SK-N-SH (cell line): ENCODE measurements around the gene YPEL1. TPM values are rescaled to one million over a fixed set of nuclear protein-coding genes. Genes with fewer than 3 reads are reported as not detected.

ENCODE experiments used
- CTCF ChIA-PET: fragments of 300-600, 350-600 bp; formaldehyde crosslinking; extraction: SDS; loops from one replicate; lab custom pipeline; 2021; lab: Yijun Ruan, JAX
- POLR2A ChIA-PET: fragments of 350-600 bp; sonication (Branson Sonifier 250); formaldehyde crosslinking; extraction: SDS; loops from one replicate; lab custom pipeline; 2020; ENCODE audit warnings: antibody characterized with exemption, inconsistent platforms; lab: Yijun Ruan, JAX
- DNase-seq: peaks from one replicate; pipeline ENCODE4 v3.0.0; 2012
- H2AFZ ChIP-seq: fragments of 200-600 bp; sonication (generic); 2 replicates; pipeline ENCODE4 v1.8.1; 2016; ENCODE audit warnings: antibody characterized with exemption, mild to moderate bottlenecking, low read depth
- H3F3A ChIP-seq: fragments of 200-600 bp; sonication (generic); replicated peaks from 2 replicates; pipeline ENCODE3; 2016; ENCODE audit warnings: antibody characterized with exemption, mild to moderate bottlenecking; ENCODE audit not compliant: insufficient read depth
- H3K27ac ChIP-seq, 2 experiments: fragments of 200-500 bp in 1 of 2; fragments of 200-600 bp in 1 of 2; sonication (Bioruptor generic) in 1 of 2; sonication (generic), shearing (Covaris generic) in 1 of 2; 2 replicates each; pipeline versions ENCODE4 v1.5.1 to v1.6.1; 2014 to 2016; ENCODE audit warnings: low read depth in 2 of 2, inconsistent platforms in 1 of 2, low read length in 1 of 2, mild to moderate bottlenecking in 1 of 2, mixed read lengths in 1 of 2
- H3K27me3 ChIP-seq: fragments of 200-600 bp; sonication (generic), shearing (Covaris generic); 2 replicates; pipeline ENCODE4 v1.6.1; 2016; ENCODE audit warnings: mixed run types; ENCODE audit not compliant: insufficient read depth
- H3K36me3 ChIP-seq, 2 experiments: fragments of 200-500 bp in 1 of 2; fragments of 200-600 bp in 1 of 2; sonication (Bioruptor generic) in 1 of 2; sonication (generic) in 1 of 2; replicated peaks in 1 of 2; 2 replicates each; pipeline versions ENCODE3 to v1.5.1; 2014 to 2016; ENCODE audit warnings: low read length in 1 of 2, mild to moderate bottlenecking in 1 of 2; ENCODE audit not compliant: insufficient read depth in 2 of 2, control insufficient read depth in 1 of 2
- H3K4me1 ChIP-seq, 2 experiments: fragments of 200-500 bp in 1 of 2; fragments of 200-600 bp in 1 of 2; sonication (Bioruptor generic) in 1 of 2; sonication (generic), shearing (Covaris generic) in 1 of 2; 2 replicates each; pipeline versions ENCODE4 v1.5.1 to v1.6.1; 2014 to 2016; ENCODE audit warnings: low read depth in 1 of 2, low read length in 1 of 2, mixed run types in 1 of 2; ENCODE audit not compliant: insufficient read depth in 2 of 2, control insufficient read depth in 1 of 2
- H3K4me2 ChIP-seq: fragments of 200-600 bp; sonication (generic), shearing (Covaris generic); 2 replicates; pipeline ENCODE4 v1.6.1; 2017; ENCODE audit warnings: mixed run types
- H3K4me3 ChIP-seq, 2 experiments: fragments of 200-500 bp in 1 of 2; fragments of 200-600 bp in 1 of 2; sonication (Bioruptor generic) in 1 of 2; sonication (generic), shearing (Covaris generic) in 1 of 2; 2 replicates each; pipeline versions ENCODE4 v1.5.1 to v1.8.1; 2014 to 2016; ENCODE audit warnings: low read depth in 2 of 2, inconsistent platforms in 1 of 2, low read length in 1 of 2, mild to moderate bottlenecking in 1 of 2, mixed read lengths in 1 of 2, moderate library complexity in 1 of 2
- H3K79me2 ChIP-seq: fragments of 200-600 bp; sonication (generic); 2 replicates; pipeline ENCODE4 v1.8.1; 2017; ENCODE audit warnings: mild to moderate bottlenecking; ENCODE audit not compliant: insufficient read depth
- H3K9ac ChIP-seq: fragments of 200-600 bp; sonication (generic); 2 replicates; pipeline ENCODE4 v1.6.1; 2017; ENCODE audit warnings: mixed run types
- H3K9me2 ChIP-seq: fragments of 200-600 bp; sonication (generic); 2 replicates; pipeline ENCODE4 v1.6.1; 2017; ENCODE audit warnings: mixed run types
- H3K9me3 ChIP-seq: fragments of 200-600 bp; sonication (generic); 2 replicates; pipeline ENCODE4 v1.6.1; 2017; ENCODE audit warnings: mixed run types, mild to moderate bottlenecking, moderate library complexity
- H4K20me1 ChIP-seq: fragments of 200-600 bp; sonication (generic); 2 replicates; pipeline ENCODE4 v1.6.1; 2017; ENCODE audit warnings: mild to moderate bottlenecking, mixed run types; ENCODE audit not compliant: insufficient read depth
- FOSL2 ChIP-seq: IDR thresholded peaks from 2 replicates; pipeline ENCODE4 v1.4.0; 2012; ENCODE audit warnings: low read depth, mild to moderate bottlenecking, moderate library complexity, borderline replicate concordance
- FOXJ3 ChIP-seq: sonication (generic); formaldehyde crosslinking; IDR thresholded peaks from 2 replicates; pipeline ENCODE4 v1.5.1; 2020; ENCODE audit warnings: mild to moderate bottlenecking, missing genetic modification reagents
- FOXM1 ChIP-seq: IDR thresholded peaks from 2 replicates; pipeline ENCODE4 v1.4.0; 2012; ENCODE audit warnings: low read depth, mild to moderate bottlenecking
- GATA2 ChIP-seq: sonication (generic); formaldehyde crosslinking; IDR thresholded peaks from 2 replicates; pipeline ENCODE4 v1.5.0; 2020; ENCODE audit warnings: mild to moderate bottlenecking, missing genetic modification reagents
- JUND ChIP-seq: IDR thresholded peaks from 2 replicates; pipeline ENCODE4 v1.4.0; 2012
- MXI1 ChIP-seq: IDR thresholded peaks from 2 replicates; pipeline ENCODE4 v1.6.1; 2012; ENCODE audit warnings: mild to moderate bottlenecking, low read depth, low read length, improper control_type of control experiment
- NFIC ChIP-seq: IDR thresholded peaks from 2 replicates; pipeline ENCODE4 v1.4.0; 2012; ENCODE audit warnings: borderline replicate concordance
- NRF1 ChIP-seq: IDR thresholded peaks from 2 replicates; pipeline ENCODE4 v1.6.1; 2012; ENCODE audit warnings: low read depth, mild to moderate bottlenecking, low read length
- POLR2AphosphoS5 ChIP-seq: IDR thresholded peaks from 2 replicates; pipeline ENCODE4 v1.6.1; 2012; ENCODE audit warnings: low read depth, low read length
- RAD21 ChIP-seq: IDR thresholded peaks from 2 replicates; pipeline ENCODE4 v1.6.1; 2012; ENCODE audit warnings: mild to moderate bottlenecking, low read length
- RFX5 ChIP-seq: IDR thresholded peaks from 2 replicates; pipeline ENCODE4 v1.6.1; 2012; ENCODE audit warnings: mild to moderate bottlenecking, improper control_type of control experiment, low read length
- RXRA ChIP-seq: IDR thresholded peaks from 2 replicates; pipeline ENCODE4 v1.4.0; 2012; ENCODE audit warnings: low read depth, mild to moderate bottlenecking, borderline replicate concordance
- SMC3 ChIP-seq: IDR thresholded peaks from 2 replicates; pipeline ENCODE4 v1.6.1; 2012; ENCODE audit warnings: low read depth, low read length, improper control_type of control experiment
- TAF1 ChIP-seq: IDR thresholded peaks from 2 replicates; pipeline ENCODE4 v1.6.1; 2012; ENCODE audit warnings: low read depth, mild to moderate bottlenecking, low read length, moderate library complexity, borderline replicate concordance
- YY1 ChIP-seq: IDR thresholded peaks from 2 replicates; pipeline ENCODE4 v1.4.0; 2012; ENCODE audit warnings: low read depth, mild to moderate bottlenecking
- WGBS: methylation state at CpG from one replicate; pipeline ENCODE4 v1.1.6; 2017; ENCODE audit warnings: low lambda C conversion rate; 5-methylcytosine and 5-hydroxymethylcytosine counted together
- polyA plus RNA-seq, 3 experiments: library from polyadenylated mRNA; depleted of rRNA; stranded (reverse); fragments of >200 nt; gene quantifications; 2 replicates each; pipeline ENCODE4 v1.2.3, GENCODE V29; 2012
- TF ChIP-seq, protein P1 (sequence below): IDR thresholded peaks from 2 replicates; pipeline ENCODE4 v1.4.0; 2012; ENCODE audit warnings: low read depth, borderline replicate concordance
- TF ChIP-seq, protein P2 (sequence below): IDR thresholded peaks from 2 replicates; pipeline ENCODE4; 2012
- TF ChIP-seq, protein P3 (sequence below): fragments of 200-600 bp; sonication (generic); IDR thresholded peaks from 2 replicates; pipeline ENCODE4 v1.6.1; 2017; ENCODE audit warnings: antibody characterized with exemption, mild to moderate bottlenecking, moderate library complexity
- TF ChIP-seq, protein P4 (sequence below): IDR thresholded peaks from 2 replicates; pipeline ENCODE4 v1.4.0; 2012; ENCODE audit warnings: low read depth, borderline replicate concordance
- TF ChIP-seq, protein P5 (sequence below): fragments of 150-350 bp; IDR thresholded peaks from 2 replicates; pipeline ENCODE4 v1.6.1; 2017; ENCODE audit warnings: antibody characterized with exemption, low read length, low read depth, borderline replicate concordance

Gene YPEL1
- polyA plus RNA-seq, 1 of the 3 experiments (the other 2 are of a cell fraction): 2.4 TPM

DNA sequence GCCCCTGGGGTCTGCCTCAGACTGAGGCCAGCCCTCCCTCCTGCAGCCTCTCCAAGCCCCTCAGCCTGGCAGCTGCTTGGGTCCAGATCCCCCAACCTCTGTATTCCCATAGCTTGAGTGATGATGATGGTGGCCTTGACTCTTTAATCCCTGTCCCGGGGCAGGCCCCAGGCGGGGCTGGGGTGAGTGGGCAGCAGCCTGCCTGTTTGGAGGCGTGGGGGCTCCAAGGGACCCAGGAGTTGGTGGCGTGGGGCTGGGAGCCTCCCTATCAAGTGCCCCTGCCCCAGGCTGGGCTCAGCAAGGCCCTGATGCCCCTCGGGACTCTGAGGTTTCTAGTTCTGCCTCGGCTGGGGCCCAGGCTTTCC lies 47.3 kb downstream of the YPEL1 start:
- Histone ChIP-seq H3K9me3 (no peaks in the 10 kb centered on the region), H3K9me2 (no peaks in the 10 kb centered on the region), H3K4me3 (no peak overlapping the region), H3K36me3 (peaks cover 3 to 46% of the 10 kb centered on the region in 2 experiments), H3K27ac (no peak overlapping the region), H3K9ac (no peak overlapping the region), H3K79me2 (no peaks in the 10 kb centered on the region), H2AFZ (no peak overlapping the region), H3F3A (no peaks in the 10 kb centered on the region), H4K20me1 (no peaks in the 10 kb centered on the region), H3K4me2 (no peak overlapping the region), H3K4me1 (no peaks in the 10 kb centered on the region), H3K27me3 (no peaks in the 10 kb centered on the region)
- WGBS: no CpG with 5 or more reads among the region's 6 CpGs
- DNase-seq: no peak
- ChIA-PET POLR2A (interaction anchor here (1.1 kb wide), 1 partner anchor 9 kb away, joined by 3 read pairs; no protein-coding TSS in a partner anchor), CTCF (no interaction called here)
- TF ChIP-seq, protein P1, sequence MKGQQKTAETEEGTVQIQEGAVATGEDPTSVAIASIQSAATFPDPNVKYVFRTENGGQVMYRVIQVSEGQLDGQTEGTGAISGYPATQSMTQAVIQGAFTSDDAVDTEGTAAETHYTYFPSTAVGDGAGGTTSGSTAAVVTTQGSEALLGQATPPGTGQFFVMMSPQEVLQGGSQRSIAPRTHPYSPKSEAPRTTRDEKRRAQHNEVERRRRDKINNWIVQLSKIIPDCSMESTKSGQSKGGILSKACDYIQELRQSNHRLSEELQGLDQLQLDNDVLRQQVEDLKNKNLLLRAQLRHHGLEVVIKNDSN: no peak
- TF ChIP-seq, protein P2, sequence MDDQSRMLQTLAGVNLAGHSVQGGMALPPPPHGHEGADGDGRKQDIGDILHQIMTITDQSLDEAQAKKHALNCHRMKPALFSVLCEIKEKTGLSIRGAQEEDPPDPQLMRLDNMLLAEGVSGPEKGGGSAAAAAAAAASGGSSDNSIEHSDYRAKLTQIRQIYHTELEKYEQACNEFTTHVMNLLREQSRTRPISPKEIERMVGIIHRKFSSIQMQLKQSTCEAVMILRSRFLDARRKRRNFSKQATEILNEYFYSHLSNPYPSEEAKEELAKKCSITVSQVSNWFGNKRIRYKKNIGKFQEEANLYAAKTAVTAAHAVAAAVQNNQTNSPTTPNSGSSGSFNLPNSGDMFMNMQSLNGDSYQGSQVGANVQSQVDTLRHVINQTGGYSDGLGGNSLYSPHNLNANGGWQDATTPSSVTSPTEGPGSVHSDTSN: no peak
- TF ChIP-seq SMC3: no peak
- no peak for TF ChIP-seq FOXJ3 (CRISPR knock-in tag)
- no peak for TF ChIP-seq RFX5
- no peak for TF ChIP-seq FOXM1
- no peak for TF ChIP-seq JUND
- no peak for TF ChIP-seq NRF1
- no peak for TF ChIP-seq FOSL2
- no peak for TF ChIP-seq NFIC
- no peak for TF ChIP-seq YY1
- TF ChIP-seq MXI1: no peak
- no peak for TF ChIP-seq RXRA
- TF ChIP-seq, protein P3, sequence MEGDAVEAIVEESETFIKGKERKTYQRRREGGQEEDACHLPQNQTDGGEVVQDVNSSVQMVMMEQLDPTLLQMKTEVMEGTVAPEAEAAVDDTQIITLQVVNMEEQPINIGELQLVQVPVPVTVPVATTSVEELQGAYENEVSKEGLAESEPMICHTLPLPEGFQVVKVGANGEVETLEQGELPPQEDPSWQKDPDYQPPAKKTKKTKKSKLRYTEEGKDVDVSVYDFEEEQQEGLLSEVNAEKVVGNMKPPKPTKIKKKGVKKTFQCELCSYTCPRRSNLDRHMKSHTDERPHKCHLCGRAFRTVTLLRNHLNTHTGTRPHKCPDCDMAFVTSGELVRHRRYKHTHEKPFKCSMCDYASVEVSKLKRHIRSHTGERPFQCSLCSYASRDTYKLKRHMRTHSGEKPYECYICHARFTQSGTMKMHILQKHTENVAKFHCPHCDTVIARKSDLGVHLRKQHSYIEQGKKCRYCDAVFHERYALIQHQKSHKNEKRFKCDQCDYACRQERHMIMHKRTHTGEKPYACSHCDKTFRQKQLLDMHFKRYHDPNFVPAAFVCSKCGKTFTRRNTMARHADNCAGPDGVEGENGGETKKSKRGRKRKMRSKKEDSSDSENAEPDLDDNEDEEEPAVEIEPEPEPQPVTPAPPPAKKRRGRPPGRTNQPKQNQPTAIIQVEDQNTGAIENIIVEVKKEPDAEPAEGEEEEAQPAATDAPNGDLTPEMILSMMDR: no peak
- no peak for TF ChIP-seq GATA2 (CRISPR knock-in tag)
- TF ChIP-seq RAD21: no peak

DNA sequence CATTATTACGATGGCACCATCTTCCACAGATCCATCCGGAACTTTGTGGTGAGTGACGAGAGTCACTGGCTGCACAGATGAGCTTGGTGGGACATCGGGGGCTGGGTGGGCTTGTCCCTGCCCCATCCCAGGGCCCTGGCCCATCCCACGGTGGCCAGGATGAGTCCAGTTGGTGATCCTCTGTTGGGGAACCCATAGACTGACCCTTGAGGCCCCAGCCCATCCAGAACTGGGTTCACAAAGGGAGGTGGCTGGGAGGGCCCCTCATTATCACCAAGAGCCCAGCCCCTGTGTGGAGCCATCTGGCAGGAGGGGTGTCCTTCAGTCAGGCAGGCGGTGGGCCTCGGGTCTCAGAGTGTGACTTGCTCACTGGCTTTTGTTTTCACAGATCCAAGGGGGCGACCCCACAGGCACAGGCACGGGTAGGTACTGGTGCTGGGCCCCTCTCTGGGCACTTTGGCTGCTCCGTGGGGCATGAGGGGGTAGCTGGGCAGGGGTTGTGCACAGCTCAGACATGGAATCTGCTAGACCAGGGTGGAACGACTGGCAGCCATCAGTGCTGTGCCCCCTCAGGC lies 47.8 kb downstream of the YPEL1 start:
- no peak for DNase-seq
- H3K9me2 ChIP-seq: no peaks in the 10 kb centered on the region
- H3K27me3 ChIP-seq: no peaks in the 10 kb centered on the region
- POLR2A ChIA-PET: no interaction called here
- H3K9ac ChIP-seq: no peak overlapping the region
- CTCF ChIA-PET: interaction anchor here (0.6 kb wide), 1 partner anchor 251 kb away, joined by 3 read pairs; no protein-coding TSS in a partner anchor
- no peak overlapping the region for H3K27ac ChIP-seq
- H2AFZ ChIP-seq: no peak overlapping the region
- TF ChIP-seq, protein P4, sequence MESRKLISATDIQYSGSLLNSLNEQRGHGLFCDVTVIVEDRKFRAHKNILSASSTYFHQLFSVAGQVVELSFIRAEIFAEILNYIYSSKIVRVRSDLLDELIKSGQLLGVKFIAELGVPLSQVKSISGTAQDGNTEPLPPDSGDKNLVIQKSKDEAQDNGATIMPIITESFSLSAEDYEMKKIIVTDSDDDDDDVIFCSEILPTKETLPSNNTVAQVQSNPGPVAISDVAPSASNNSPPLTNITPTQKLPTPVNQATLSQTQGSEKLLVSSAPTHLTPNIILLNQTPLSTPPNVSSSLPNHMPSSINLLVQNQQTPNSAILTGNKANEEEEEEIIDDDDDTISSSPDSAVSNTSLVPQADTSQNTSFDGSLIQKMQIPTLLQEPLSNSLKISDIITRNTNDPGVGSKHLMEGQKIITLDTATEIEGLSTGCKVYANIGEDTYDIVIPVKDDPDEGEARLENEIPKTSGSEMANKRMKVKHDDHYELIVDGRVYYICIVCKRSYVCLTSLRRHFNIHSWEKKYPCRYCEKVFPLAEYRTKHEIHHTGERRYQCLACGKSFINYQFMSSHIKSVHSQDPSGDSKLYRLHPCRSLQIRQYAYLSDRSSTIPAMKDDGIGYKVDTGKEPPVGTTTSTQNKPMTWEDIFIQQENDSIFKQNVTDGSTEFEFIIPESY: no peak
- TF ChIP-seq TAF1: no peak
- TF ChIP-seq, protein P3: no peak
- TF ChIP-seq, protein P5, sequence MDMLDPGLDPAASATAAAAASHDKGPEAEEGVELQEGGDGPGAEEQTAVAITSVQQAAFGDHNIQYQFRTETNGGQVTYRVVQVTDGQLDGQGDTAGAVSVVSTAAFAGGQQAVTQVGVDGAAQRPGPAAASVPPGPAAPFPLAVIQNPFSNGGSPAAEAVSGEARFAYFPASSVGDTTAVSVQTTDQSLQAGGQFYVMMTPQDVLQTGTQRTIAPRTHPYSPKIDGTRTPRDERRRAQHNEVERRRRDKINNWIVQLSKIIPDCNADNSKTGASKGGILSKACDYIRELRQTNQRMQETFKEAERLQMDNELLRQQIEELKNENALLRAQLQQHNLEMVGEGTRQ: no peak
- TF ChIP-seq POLR2AphosphoS5: no peak
- TF ChIP-seq, all 33 proteins: peak for 0
- Histone ChIP-seq H3K4me3 (no peak overlapping the region), H3K4me2 (no peak overlapping the region), H3K36me3 (peaks cover 3 to 51% of the 10 kb centered on the region in 2 experiments), H4K20me1 (no peaks in the 10 kb centered on the region), H3K4me1 (no peaks in the 10 kb centered on the region), H3F3A (no peaks in the 10 kb centered on the region), H3K79me2 (no peaks in the 10 kb centered on the region), H3K9me3 (no peaks in the 10 kb centered on the region)
- 93% methylated on average over 2 of the region's 11 CpGs for WGBS
